HepG2 (cell line): Measurements from ENCODE around the gene NEU1. TPM values are rescaled to one million over a fixed set of nuclear protein-coding genes. Genes with fewer than 3 reads are reported as not detected.
"Not testable (repeated sequence)": the region's sequence is repeated elsewhere in the genome, so short reads cannot be mapped to it uniquely, and the experiment has no call there.

Source experiments
- CEBPG ChIP-seq: IDR thresholded peaks from 2 replicates; pipeline ENCODE4 v1.6.1; 2016
- FOXK1 ChIP-seq: sonication (generic); formaldehyde crosslinking; IDR thresholded peaks from 2 replicates; pipeline ENCODE4 v1.4.0; 2020; ENCODE audit warnings: low read depth, missing genetic modification reagents, borderline replicate concordance
- FOXK2 ChIP-seq: fragments of 450-650 bp; IDR thresholded peaks from 2 replicates; pipeline ENCODE4 v1.6.1; 2016
- HIVEP1 ChIP-seq: sonication (generic); formaldehyde crosslinking; IDR thresholded peaks from 2 replicates; pipeline ENCODE4 v1.4.0; 2020; ENCODE audit warnings: mild to moderate bottlenecking, missing genetic modification reagents
- PAXIP1 ChIP-seq: sonication (generic); formaldehyde crosslinking; conservative IDR thresholded peaks from 2 replicates; pipeline ENCODE4 v1.4.0; 2020; ENCODE audit warnings: mild to moderate bottlenecking, missing genetic modification reagents, moderate library complexity
- RXRA ChIP-seq: sonication (generic); formaldehyde crosslinking; IDR thresholded peaks from 2 replicates; pipeline ENCODE4 v1.5.1; 2020; ENCODE audit warnings: missing genetic modification reagents
- SALL1 ChIP-seq: sonication (generic); formaldehyde crosslinking; IDR thresholded peaks from 2 replicates; pipeline ENCODE4 v1.8.0; 2022; ENCODE audit warnings: mild to moderate bottlenecking, missing genetic modification reagents
- SOX13 ChIP-seq, 3 experiments: fragments of 450-650 bp in 1 of 3; sonication (generic) in 1 of 3; formaldehyde crosslinking in 1 of 3; IDR thresholded peaks in 2 of 3; conservative IDR thresholded peaks in 1 of 3; 2 replicates each; pipeline versions ENCODE4 v1.5.0 to v1.6.1; 2016 to 2020; ENCODE audit warnings: antibody characterized with exemption in 1 of 3, mild to moderate bottlenecking in 1 of 3, missing compliant biosample characterization in 1 of 3, missing genetic modification reagents in 1 of 3, moderate library complexity in 1 of 3
- ZNF264 ChIP-seq: sonication (generic); formaldehyde crosslinking; IDR thresholded peaks from 2 replicates; pipeline ENCODE4 v1.4.0; 2020; ENCODE audit warnings: missing genetic modification reagents
- ZNF335 ChIP-seq: sonication (generic); formaldehyde crosslinking; IDR thresholded peaks from 2 replicates; pipeline ENCODE4 v1.4.0; 2020; ENCODE audit warnings: missing genetic modification reagents
- ZNF460 ChIP-seq: sonication (generic); formaldehyde crosslinking; IDR thresholded peaks from 2 replicates; pipeline ENCODE4 v1.5.1; 2020; ENCODE audit warnings: missing genetic modification reagents, mild to moderate bottlenecking, borderline replicate concordance
- ZNF510 ChIP-seq: sonication (generic); formaldehyde crosslinking; IDR thresholded peaks from 2 replicates; pipeline ENCODE4 v1.4.0; 2020; ENCODE audit warnings: low read depth, mild to moderate bottlenecking, missing genetic modification reagents
- ZNF609 ChIP-seq: sonication (generic); formaldehyde crosslinking; IDR thresholded peaks from 2 replicates; pipeline ENCODE4 v1.4.0; 2020; ENCODE audit warnings: mild to moderate bottlenecking, missing genetic modification reagents, borderline replicate concordance
- ZNF614 ChIP-seq: IDR thresholded peaks from 2 replicates; pipeline ENCODE4 v1.6.1; 2018; ENCODE audit warnings: missing biosample characterization, missing genetic modification reagents, inconsistent platforms, borderline replicate concordance
- ZNF691 ChIP-seq: sonication (generic); formaldehyde crosslinking; IDR thresholded peaks from 2 replicates; pipeline ENCODE4 v1.4.0; 2020; ENCODE audit warnings: missing genetic modification reagents, low read depth, mild to moderate bottlenecking, borderline replicate concordance
- ZNF782 ChIP-seq: sonication (generic); formaldehyde crosslinking; IDR thresholded peaks from 2 replicates; pipeline ENCODE4 v1.4.0; 2020; ENCODE audit warnings: missing genetic modification reagents, mild to moderate bottlenecking, borderline replicate concordance
- polyA plus RNA-seq, 8 experiments: library from polyadenylated mRNA; depleted of rRNA in 3 of 8; stranded (reverse) in 7 of 8; unstranded in 1 of 8; fragments of >200 nt; fragmentation: Illumina TruSeq in 4 of 8; extraction: Trizol in 4 of 8; gene quantifications; 2 replicates each; pipeline versions ENCODE4 v1.2.1 to v1.2.3, GENCODE V29; 2011 to 2016; ENCODE audit warnings: low read depth in 4 of 8, missing spikeins in 1 of 8, mixed read lengths in 1 of 8; ENCODE audit not compliant: insufficient read depth in 1 of 8
- total RNA-seq, 5 experiments: library from RNA; depleted of rRNA; stranded (reverse); fragments of >200 nt; fragmentation: Illumina TruSeq; extraction: Trizol; gene quantifications; 2 replicates each; pipeline ENCODE4 v1.2.3, GENCODE V29; 2016; ENCODE audit warnings: low read depth in 1 of 5
- TF ChIP-seq, protein P1 (sequence below): sonication (generic); formaldehyde crosslinking; IDR thresholded peaks from 2 replicates; pipeline ENCODE4 v1.5.0; 2020; ENCODE audit warnings: mild to moderate bottlenecking, missing genetic modification reagents

Gene NEU1
- total and polyA plus RNA-seq, 2 of the 13 experiments (the other 11 are each of a cell fraction or from before 2014, with no cell fraction given), result 215 to 297 TPM

- TF ChIP-seq ZNF691 (CRISPR knock-in tag) (peak; percentile 73; the same call in 1 of the 2 replicates), FOXK1 (CRISPR knock-in tag) (peak; percentile 51; the same call in 1 of the 2 replicates), FOXK2 (peak; percentile 49; the same call in 1 of the 2 replicates), RXRA (CRISPR knock-in tag) (peak; percentile 90), ZNF460 (peak; percentile 71; the same call in 1 of the 2 replicates), ZNF335 (CRISPR knock-in tag) (peak; percentile 80; the same call in 1 of the 2 replicates), ZNF614 (CRISPR knock-in tag) (peak; percentile 73; the same call in 1 of the 2 replicates), CEBPG (CRISPR knock-in tag) (peak; percentile 61), ZNF510 (CRISPR knock-in tag) (0 out of 2 replicates have a peak, but pooled peaks have one; percentile 60), HIVEP1 (CRISPR knock-in tag) (0 out of 2 replicates have a peak, but pooled peaks have one; percentile 2), SALL1 (CRISPR knock-in tag) (peak; percentile 59; the same call in 1 of the 2 replicates), PAXIP1 (peak; percentile 54), ZNF782 (peak; percentile 71; the same call in 1 of the 2 replicates), ZNF264 (CRISPR knock-in tag) (0 out of 2 replicates have a peak, but pooled peaks have one; percentile 42), SOX13 (CRISPR knock-in tag; conservative IDR thresholded peaks at IDR 0.05 in 1 of 2, IDR thresholded peaks at IDR 0.05 in 1 of 2) (peak in 1 of 2 experiments; percentile 27; a peak in 1 of 4 replicates), ZNF609 (CRISPR knock-in tag) (peak; percentile 51; the same call in 1 of the 2 replicates)
- TF ChIP-seq, protein P1, sequence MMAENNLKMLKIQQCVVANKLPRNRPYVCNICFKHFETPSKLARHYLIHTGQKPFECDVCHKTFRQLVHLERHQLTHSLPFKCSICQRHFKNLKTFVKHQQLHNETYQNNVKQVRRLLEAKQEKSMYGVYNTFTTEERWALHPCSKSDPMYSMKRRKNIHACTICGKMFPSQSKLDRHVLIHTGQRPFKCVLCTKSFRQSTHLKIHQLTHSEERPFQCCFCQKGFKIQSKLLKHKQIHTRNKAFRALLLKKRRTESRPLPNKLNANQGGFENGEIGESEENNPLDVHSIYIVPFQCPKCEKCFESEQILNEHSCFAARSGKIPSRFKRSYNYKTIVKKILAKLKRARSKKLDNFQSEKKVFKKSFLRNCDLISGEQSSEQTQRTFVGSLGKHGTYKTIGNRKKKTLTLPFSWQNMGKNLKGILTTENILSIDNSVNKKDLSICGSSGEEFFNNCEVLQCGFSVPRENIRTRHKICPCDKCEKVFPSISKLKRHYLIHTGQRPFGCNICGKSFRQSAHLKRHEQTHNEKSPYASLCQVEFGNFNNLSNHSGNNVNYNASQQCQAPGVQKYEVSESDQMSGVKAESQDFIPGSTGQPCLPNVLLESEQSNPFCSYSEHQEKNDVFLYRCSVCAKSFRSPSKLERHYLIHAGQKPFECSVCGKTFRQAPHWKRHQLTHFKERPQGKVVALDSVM (CRISPR knock-in tag), result 0 out of 2 replicates have a peak, but pooled peaks have one; percentile 14
- not testable (repeated sequence) for TF ChIP-seq SOX13 (IDR thresholded peaks at IDR 0.05)
These were observed 54.0 kb downstream of the NEU1 start (continued) for GRCh38 chr6:31808599-31808998.
